Measurements from ENCODE around the gene FES.

FES gene

GRCh38 chr15:90889736-90890456 is 5.6 kb downstream of the FES start:
- no peak for DNase-seq (ENCODE audit: low spot score)
- TF ChIP-seq, protein P1, sequence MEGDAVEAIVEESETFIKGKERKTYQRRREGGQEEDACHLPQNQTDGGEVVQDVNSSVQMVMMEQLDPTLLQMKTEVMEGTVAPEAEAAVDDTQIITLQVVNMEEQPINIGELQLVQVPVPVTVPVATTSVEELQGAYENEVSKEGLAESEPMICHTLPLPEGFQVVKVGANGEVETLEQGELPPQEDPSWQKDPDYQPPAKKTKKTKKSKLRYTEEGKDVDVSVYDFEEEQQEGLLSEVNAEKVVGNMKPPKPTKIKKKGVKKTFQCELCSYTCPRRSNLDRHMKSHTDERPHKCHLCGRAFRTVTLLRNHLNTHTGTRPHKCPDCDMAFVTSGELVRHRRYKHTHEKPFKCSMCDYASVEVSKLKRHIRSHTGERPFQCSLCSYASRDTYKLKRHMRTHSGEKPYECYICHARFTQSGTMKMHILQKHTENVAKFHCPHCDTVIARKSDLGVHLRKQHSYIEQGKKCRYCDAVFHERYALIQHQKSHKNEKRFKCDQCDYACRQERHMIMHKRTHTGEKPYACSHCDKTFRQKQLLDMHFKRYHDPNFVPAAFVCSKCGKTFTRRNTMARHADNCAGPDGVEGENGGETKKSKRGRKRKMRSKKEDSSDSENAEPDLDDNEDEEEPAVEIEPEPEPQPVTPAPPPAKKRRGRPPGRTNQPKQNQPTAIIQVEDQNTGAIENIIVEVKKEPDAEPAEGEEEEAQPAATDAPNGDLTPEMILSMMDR (IDR thresholded peaks at IDR 0.05; ENCODE audit: extremely low read depth, insufficient read depth, missing control alignments): no peak
- in situ Hi-C loops (cut with MboI; ENCODE audit: low pct_unique_long_range_greater_than_20kb, low sequenced_read_pairs, unreplicated experiment): loop anchor here (10.0 to 25.0 kb wide), 2 partner anchors 385 to 578 kb away; no protein-coding TSS in a partner anchor

- DNase-seq (ENCODE audit: low spot score): no peak
Observed at GRCh38 chr15:90890839-90891238, 6.5 kb downstream of the FES start.

GRCh38 chr15:90891346-90891949 is 7.1 kb downstream of the FES start:
- TF ChIP-seq, protein P1 (IDR thresholded peaks at IDR 0.05; ENCODE audit: extremely low read depth, insufficient read depth, missing control alignments): no peak
- no peak for DNase-seq (ENCODE audit: low spot score)
- in situ Hi-C loops (cut with MboI; ENCODE audit: low pct_unique_long_range_greater_than_20kb, low sequenced_read_pairs, unreplicated experiment): loop anchor here (10.0 to 25.0 kb wide), 2 partner anchors 387 to 579 kb away; no protein-coding TSS in a partner anchor

More at GRCh38 chr15:90890839-90891238, 6.5 kb downstream of the FES start:
- in situ Hi-C loops (cut with MboI; ENCODE audit: low pct_unique_long_range_greater_than_20kb, low sequenced_read_pairs, unreplicated experiment): loop anchor here (10.0 to 25.0 kb wide), 2 partner anchors 386 to 579 kb away; no protein-coding TSS in a partner anchor
- TF ChIP-seq, protein P1 (IDR thresholded peaks at IDR 0.05; ENCODE audit: extremely low read depth, insufficient read depth, missing control alignments): no peak

DNA sequence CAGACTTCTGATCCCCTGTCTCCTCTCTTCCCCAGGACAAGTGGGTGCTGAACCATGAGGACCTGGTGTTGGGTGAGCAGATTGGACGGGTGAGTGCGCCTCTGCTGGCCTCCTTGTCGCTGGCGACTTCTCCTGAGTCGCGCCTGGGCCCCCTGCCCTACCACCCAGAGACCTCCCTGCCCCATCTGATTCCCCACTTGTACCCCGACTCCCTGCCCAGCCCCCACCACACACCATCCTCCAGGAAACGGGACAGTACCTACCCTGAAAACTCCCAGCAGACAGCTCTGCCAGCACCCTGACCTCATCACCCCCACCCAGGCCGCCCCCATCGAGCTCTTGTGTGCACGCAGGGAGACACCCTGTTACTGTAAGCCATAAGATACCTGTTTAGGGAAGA is 7.7 kb downstream of the FES start:
- in situ Hi-C loops (cut with MboI; ENCODE audit: low pct_unique_long_range_greater_than_20kb, low sequenced_read_pairs, unreplicated experiment): loop anchor here (10.0 to 25.0 kb wide), 2 partner anchors 387 to 580 kb away; no protein-coding TSS in a partner anchor
- no peak for DNase-seq (ENCODE audit: low spot score)
- TF ChIP-seq, protein P1 (IDR thresholded peaks at IDR 0.05; ENCODE audit: extremely low read depth, insufficient read depth, missing control alignments): no peak

DNA sequence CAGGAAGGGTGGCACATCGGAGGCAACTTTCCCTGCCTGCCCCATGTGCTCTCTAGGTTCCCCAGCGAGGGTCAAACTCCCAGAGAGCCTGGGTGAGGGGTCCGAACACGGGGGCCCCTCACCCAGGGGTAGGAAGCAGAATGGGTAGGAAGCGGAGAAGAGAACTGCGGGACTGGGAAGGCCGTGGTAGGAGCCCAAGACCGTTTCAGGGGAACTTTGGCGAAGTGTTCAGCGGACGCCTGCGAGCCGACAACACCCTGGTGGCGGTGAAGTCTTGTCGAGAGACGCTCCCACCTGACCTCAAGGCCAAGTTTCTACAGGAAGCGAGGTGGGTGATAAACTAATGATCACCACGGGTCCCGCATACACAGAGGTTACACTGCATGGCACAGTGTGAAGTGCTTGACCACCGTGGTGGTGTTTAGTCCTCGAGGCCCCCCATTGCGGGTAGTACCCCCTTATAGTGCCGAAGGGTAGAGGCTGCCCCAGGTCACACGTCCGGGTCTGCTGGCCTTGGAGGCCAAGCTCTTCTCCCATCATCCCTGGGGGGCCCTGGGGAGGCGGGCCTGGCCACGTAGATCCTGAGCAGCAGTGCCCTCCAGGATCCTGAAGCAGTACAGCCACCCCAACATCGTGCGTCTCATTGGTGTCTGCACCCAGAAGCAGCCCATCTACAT is 8.3 kb downstream of the FES start:
- DNase-seq (ENCODE audit: low spot score): no peak
- in situ Hi-C loops (cut with MboI; ENCODE audit: low pct_unique_long_range_greater_than_20kb, low sequenced_read_pairs, unreplicated experiment): loop anchor here (10.0 to 25.0 kb wide), 2 partner anchors 388 to 580 kb away; no protein-coding TSS in a partner anchor
- TF ChIP-seq, protein P1 (IDR thresholded peaks at IDR 0.05; ENCODE audit: extremely low read depth, insufficient read depth, missing control alignments): no peak

Measured in GM13977 (cell line).